HG02943 (cell line): ENCODE results near the gene BTC.
A peak's percentile ranks its signal among the peaks of the same experiment; 100 is the strongest.
"Not testable (repeated sequence)": the region's sequence is repeated elsewhere in the genome, so short reads cannot be mapped to it uniquely, and the experiment has no call there.

Source experiments
- ATAC-seq: cut with Tn5 transposase; IDR thresholded peaks from one replicate; pipeline ENCODE4 v1.9.1; 2021; ENCODE audit warnings: mild to moderate bottlenecking, low read depth, moderate library complexity; ENCODE audit not compliant: unreplicated experiment

The BTC gene

GRCh38 chr4:74794382-74795010 lies at the start of gene BTC:
Gene BTC (minus strand): TSS chr4:74794523. CDS start chr4:74794325, 198 bp downstream.
- ATAC-seq, result no peak

- ATAC-seq, result no peak
These were observed 46.7 kb upstream of the BTC start for GRCh38 chr4:74840936-74841509.

GRCh38 chr4:74838746-74839370 lies 44.5 kb upstream of the BTC start:
- no peak for ATAC-seq

GRCh38 chr4:74830928-74831327 lies 36.6 kb upstream of the BTC start:
- ATAC-seq, result no peak

- ATAC-seq, result peak; percentile 63
These were observed 28.9 kb upstream of the BTC start for GRCh38 chr4:74823194-74823593.

GRCh38 chr4:74822603-74823002 lies 28.3 kb upstream of the BTC start:
- no peak for ATAC-seq

GRCh38 chr4:74821541-74821940 lies 27.2 kb upstream of the BTC start:
- ATAC-seq, result no peak

GRCh38 chr4:74814052-74814451 lies 19.7 kb upstream of the BTC start:
- ATAC-seq, result no peak

GRCh38 chr4:74812056-74812455 lies 17.7 kb upstream of the BTC start:
- not testable (repeated sequence) for ATAC-seq

GRCh38 chr4:74805601-74806000 lies 11.3 kb upstream of the BTC start:
- no peak for ATAC-seq

GRCh38 chr4:74800310-74800709 lies 6.0 kb upstream of the BTC start:
- no peak for ATAC-seq

GRCh38 chr4:74796631-74797030 lies 2.3 kb upstream of the BTC start:
- no peak for ATAC-seq

GRCh38 chr4:74793757-74794381 lies 454 bp downstream of the BTC start:
- no peak for ATAC-seq

- no peak for ATAC-seq
These were observed 3.7 kb downstream of the BTC start for GRCh38 chr4:74790652-74791051.

GRCh38 chr4:74789518-74789917 lies 4.8 kb downstream of the BTC start:
- ATAC-seq, result no peak

GRCh38 chr4:74777531-74777930 lies 16.8 kb downstream of the BTC start:
- no peak for ATAC-seq

- ATAC-seq, result no peak
These were observed 21.5 kb downstream of the BTC start for GRCh38 chr4:74772783-74773182.

- ATAC-seq, result no peak
These were observed 22.2 kb downstream of the BTC start for GRCh38 chr4:74772106-74772505.

- no peak for ATAC-seq
These were observed 24.0 kb downstream of the BTC start for GRCh38 chr4:74770226-74770910.

GRCh38 chr4:74768857-74769525 lies 25.3 kb downstream of the BTC start:
- ATAC-seq, result no peak

GRCh38 chr4:74764119-74764518 lies 30.2 kb downstream of the BTC start:
- ATAC-seq, result no peak
